PFSK-1 (cell line): Measurements from ENCODE around the gene RNF26.

Source experiments
- POLR2AphosphoS5 ChIP-seq: IDR thresholded peaks from 2 replicates; pipeline ENCODE4 v1.6.1; 2012; ENCODE audit warnings: low read depth, mild to moderate bottlenecking, control low read depth, low read length, moderate library complexity
- SIN3A ChIP-seq: IDR thresholded peaks from 2 replicates; pipeline ENCODE4 v1.6.1; 2012; ENCODE audit warnings: mild to moderate bottlenecking, low read length, moderate library complexity, borderline replicate concordance; ENCODE audit not compliant: insufficient read depth
- TF ChIP-seq, protein P1 (sequence below), 2 experiments: IDR thresholded peaks; 2 replicates each; pipeline versions ENCODE4 v1.6.1 to v1.8.0; 2011 to 2012; ENCODE audit warnings: low read depth in 2 of 2, low read length in 2 of 2, control low read depth in 1 of 2, inconsistent platforms in 1 of 2, mild to moderate bottlenecking in 1 of 2, moderate library complexity in 1 of 2; ENCODE audit not compliant: insufficient read depth in 1 of 2

- TF ChIP-seq POLR2AphosphoS5: no peak
- TF ChIP-seq, protein P1, sequence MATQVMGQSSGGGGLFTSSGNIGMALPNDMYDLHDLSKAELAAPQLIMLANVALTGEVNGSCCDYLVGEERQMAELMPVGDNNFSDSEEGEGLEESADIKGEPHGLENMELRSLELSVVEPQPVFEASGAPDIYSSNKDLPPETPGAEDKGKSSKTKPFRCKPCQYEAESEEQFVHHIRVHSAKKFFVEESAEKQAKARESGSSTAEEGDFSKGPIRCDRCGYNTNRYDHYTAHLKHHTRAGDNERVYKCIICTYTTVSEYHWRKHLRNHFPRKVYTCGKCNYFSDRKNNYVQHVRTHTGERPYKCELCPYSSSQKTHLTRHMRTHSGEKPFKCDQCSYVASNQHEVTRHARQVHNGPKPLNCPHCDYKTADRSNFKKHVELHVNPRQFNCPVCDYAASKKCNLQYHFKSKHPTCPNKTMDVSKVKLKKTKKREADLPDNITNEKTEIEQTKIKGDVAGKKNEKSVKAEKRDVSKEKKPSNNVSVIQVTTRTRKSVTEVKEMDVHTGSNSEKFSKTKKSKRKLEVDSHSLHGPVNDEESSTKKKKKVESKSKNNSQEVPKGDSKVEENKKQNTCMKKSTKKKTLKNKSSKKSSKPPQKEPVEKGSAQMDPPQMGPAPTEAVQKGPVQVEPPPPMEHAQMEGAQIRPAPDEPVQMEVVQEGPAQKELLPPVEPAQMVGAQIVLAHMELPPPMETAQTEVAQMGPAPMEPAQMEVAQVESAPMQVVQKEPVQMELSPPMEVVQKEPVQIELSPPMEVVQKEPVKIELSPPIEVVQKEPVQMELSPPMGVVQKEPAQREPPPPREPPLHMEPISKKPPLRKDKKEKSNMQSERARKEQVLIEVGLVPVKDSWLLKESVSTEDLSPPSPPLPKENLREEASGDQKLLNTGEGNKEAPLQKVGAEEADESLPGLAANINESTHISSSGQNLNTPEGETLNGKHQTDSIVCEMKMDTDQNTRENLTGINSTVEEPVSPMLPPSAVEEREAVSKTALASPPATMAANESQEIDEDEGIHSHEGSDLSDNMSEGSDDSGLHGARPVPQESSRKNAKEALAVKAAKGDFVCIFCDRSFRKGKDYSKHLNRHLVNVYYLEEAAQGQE (IDR thresholded peaks at IDR 0.05; ENCODE audit: insufficient read depth in 1 of 2, low read depth in 2 of 2, low read length in 2 of 2): no peak
- TF ChIP-seq SIN3A: no peak
Measured at GRCh38 chr11:119352857-119353260, 18.5 kb downstream of the RNF26 start.
